Retinal pigment epithelial cell (primary cell): ENCODE results near the gene PCDHB12.
"Not testable (repeated sequence)": the region's sequence is repeated elsewhere in the genome, so short reads cannot be mapped to it uniquely, and the experiment has no call there.

Source experiments
- DNase-seq: peaks from one replicate; pipeline ENCODE4 v3.0.0-alpha.2; 2010; ENCODE audit warnings: low read depth
- H3K4me3 ChIP-seq: 2 replicates; pipeline ENCODE4 v1.5.1; 2011; ENCODE audit warnings: mild to moderate bottlenecking, low read length, control low read depth, moderate library complexity
- TF ChIP-seq, protein P1 (sequence below): conservative IDR thresholded peaks from 2 replicates; pipeline ENCODE4 v1.5.1; 2011; ENCODE audit warnings: low read depth, low read length, control low read depth, inconsistent platforms

PCDHB12 gene

GRCh38 chr5:141208478-141208877 lies at the start of gene PCDHB12:
Gene PCDHB12, plus strand, starts transcription at chr5:141208719. Its CDS starts 189 bp downstream, at chr5:141208908.
- TF ChIP-seq, protein P1, sequence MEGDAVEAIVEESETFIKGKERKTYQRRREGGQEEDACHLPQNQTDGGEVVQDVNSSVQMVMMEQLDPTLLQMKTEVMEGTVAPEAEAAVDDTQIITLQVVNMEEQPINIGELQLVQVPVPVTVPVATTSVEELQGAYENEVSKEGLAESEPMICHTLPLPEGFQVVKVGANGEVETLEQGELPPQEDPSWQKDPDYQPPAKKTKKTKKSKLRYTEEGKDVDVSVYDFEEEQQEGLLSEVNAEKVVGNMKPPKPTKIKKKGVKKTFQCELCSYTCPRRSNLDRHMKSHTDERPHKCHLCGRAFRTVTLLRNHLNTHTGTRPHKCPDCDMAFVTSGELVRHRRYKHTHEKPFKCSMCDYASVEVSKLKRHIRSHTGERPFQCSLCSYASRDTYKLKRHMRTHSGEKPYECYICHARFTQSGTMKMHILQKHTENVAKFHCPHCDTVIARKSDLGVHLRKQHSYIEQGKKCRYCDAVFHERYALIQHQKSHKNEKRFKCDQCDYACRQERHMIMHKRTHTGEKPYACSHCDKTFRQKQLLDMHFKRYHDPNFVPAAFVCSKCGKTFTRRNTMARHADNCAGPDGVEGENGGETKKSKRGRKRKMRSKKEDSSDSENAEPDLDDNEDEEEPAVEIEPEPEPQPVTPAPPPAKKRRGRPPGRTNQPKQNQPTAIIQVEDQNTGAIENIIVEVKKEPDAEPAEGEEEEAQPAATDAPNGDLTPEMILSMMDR, result no peak
- no peak for DNase-seq
- no peak within 1 kb of the TSS for H3K4me3 ChIP-seq

GRCh38 chr5:141172381-141173204 lies 35.9 kb upstream of the PCDHB12 start, which contains the start of gene PCDHB7:
Gene PCDHB7, plus strand, starts transcription at chr5:141172644. Its CDS starts 192 bp downstream, at chr5:141172836.
- H3K4me3 ChIP-seq, result no peak within 1 kb of the TSS
- no peak for DNase-seq
- TF ChIP-seq, protein P1, result peak; percentile 38

- not testable (repeated sequence) for DNase-seq, H3K4me3 ChIP-seq
Measured at GRCh38 chr5:141174291-141175104, 34.0 kb upstream of the PCDHB12 start.

- DNase-seq, result no peak
- H3K4me3 ChIP-seq, result no peak overlapping the region
- TF ChIP-seq, protein P1, result no peak
Measured at GRCh38 chr5:141175933-141176332, 32.6 kb upstream of the PCDHB12 start.

DNA sequence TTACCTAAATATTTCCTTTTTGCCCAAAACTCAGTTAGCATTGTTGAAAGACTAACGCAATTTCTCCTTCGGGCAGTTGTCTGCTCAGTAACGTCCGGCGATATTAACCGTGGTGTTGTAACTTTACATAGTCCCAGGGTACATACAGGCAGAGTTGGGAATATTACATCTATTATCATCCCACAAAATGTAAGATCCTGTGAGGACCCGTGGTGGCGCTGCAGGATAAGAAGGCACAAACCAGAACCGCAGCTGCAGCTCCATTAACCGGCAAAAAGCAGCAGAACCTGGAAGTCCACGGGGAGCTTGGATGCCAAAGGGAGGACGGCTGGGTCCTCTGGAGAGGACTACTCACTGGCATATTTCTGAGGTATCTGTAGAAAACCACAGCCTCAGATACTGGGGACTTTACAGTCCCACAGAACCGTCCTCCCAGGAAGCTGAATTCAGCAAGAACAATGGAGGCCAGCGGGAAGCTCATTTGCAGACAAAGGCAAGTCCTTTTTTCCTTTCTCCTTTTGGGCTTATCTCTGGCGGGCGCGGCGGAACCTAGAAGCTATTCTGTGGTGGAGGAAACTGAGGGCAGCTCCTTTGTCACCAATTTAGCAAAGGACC lies 30.8 kb upstream of the PCDHB12 start, which contains the start of gene PCDHB8:
TSS of gene PCDHB8 (plus strand) at position 214 of the 615 bp plus-strand sequence. CDS start at position 459, 245 bp downstream.
- not testable (repeated sequence) for DNase-seq, H3K4me3 ChIP-seq

DNA sequence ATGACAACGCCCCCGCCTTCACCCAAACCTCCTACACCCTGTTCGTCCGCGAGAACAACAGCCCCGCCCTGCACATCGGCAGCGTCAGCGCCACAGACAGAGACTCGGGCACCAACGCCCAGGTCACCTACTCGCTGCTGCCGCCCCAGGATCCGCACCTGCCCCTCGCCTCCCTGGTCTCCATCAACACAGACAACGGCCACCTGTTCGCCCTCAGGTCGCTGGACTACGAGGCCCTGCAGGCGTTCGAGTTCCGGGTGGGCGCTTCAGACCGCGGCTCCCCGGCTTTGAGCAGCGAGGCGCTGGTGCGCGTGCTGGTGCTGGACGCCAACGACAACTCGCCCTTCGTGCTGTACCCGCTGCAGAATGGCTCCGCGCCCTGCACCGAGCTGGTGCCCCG lies 29.1 kb upstream of the PCDHB12 start:
- not testable (repeated sequence) for H3K4me3 ChIP-seq

DNA sequence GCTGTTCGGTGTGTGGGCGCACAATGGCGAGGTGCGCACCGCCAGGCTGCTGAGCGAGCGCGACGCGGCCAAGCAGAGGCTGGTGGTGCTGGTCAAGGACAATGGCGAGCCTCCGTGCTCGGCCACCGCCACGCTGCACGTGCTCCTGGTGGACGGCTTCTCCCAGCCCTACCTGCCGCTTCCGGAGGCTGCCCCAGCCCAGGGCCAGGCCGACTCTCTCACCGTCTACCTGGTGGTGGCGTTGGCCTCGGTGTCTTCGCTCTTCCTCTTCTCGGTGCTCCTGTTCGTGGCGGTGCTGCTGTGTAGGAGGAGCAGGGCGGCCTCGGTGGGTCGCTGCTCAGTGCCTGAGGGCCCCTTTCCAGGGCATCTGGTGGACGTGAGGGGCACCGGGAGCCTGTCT lies 28.6 kb upstream of the PCDHB12 start:
- DNase-seq, H3K4me3 ChIP-seq: not testable (repeated sequence)

More for the DNA sequence above, 29.1 kb upstream of the PCDHB12 start:
- not testable (repeated sequence) for DNase-seq

GRCh38 chr5:141180313-141180712 lies 28.2 kb upstream of the PCDHB12 start:
- no peak overlapping the region for H3K4me3 ChIP-seq
- TF ChIP-seq, protein P1, result no peak
- DNase-seq, result no peak
